GM12872 (cell line): ENCODE results near the gene KCNIP2.

ENCODE experiments used
- TF ChIP-seq, protein P1 (sequence below): IDR thresholded peaks from 3 replicates; pipeline ENCODE4 v1.5.1; 2011; ENCODE audit warnings: low read depth, mild to moderate bottlenecking, low read length, moderate library complexity; ENCODE audit not compliant: insufficient read depth

The KCNIP2 gene

DNA sequence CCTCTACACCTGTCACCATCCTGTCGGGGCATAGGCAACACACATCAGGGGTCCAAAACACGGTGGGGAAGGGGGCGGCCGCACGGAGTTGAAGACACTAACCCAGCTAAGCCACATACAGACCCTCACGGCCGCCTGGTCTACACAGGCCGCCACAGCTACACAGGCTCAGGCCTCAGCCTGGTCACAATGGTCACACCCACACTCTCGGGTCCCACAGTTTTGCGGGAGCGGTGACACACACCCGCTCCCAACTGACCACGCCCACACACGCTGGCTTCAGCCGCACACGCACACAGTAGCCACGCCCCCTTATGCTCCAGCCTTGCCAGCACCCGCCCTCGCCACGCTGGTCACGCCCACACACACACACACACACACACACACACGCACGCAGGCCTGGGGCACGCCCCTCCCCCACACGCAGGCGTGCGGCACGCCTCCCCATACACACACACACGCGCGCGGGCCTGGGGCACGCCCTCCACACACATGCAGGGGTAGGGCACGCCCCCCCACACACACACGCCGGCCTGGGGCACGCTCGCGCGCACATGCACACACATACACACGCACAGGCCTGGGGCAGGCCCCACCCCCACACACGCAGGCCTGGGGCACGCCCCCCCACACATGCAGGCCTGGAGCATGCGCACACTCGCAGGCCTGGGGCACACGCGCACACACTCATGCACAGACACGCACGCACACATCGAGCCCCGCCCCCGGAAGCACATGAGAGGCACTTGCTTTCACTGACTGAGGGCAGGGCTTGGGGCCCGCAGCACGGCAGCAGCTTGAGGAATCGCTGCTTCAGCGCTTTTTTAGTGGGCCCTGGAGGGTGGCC, 13.1 kb downstream of the KCNIP2 start:
- TF ChIP-seq, protein P1, sequence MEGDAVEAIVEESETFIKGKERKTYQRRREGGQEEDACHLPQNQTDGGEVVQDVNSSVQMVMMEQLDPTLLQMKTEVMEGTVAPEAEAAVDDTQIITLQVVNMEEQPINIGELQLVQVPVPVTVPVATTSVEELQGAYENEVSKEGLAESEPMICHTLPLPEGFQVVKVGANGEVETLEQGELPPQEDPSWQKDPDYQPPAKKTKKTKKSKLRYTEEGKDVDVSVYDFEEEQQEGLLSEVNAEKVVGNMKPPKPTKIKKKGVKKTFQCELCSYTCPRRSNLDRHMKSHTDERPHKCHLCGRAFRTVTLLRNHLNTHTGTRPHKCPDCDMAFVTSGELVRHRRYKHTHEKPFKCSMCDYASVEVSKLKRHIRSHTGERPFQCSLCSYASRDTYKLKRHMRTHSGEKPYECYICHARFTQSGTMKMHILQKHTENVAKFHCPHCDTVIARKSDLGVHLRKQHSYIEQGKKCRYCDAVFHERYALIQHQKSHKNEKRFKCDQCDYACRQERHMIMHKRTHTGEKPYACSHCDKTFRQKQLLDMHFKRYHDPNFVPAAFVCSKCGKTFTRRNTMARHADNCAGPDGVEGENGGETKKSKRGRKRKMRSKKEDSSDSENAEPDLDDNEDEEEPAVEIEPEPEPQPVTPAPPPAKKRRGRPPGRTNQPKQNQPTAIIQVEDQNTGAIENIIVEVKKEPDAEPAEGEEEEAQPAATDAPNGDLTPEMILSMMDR, result no peak

DNA sequence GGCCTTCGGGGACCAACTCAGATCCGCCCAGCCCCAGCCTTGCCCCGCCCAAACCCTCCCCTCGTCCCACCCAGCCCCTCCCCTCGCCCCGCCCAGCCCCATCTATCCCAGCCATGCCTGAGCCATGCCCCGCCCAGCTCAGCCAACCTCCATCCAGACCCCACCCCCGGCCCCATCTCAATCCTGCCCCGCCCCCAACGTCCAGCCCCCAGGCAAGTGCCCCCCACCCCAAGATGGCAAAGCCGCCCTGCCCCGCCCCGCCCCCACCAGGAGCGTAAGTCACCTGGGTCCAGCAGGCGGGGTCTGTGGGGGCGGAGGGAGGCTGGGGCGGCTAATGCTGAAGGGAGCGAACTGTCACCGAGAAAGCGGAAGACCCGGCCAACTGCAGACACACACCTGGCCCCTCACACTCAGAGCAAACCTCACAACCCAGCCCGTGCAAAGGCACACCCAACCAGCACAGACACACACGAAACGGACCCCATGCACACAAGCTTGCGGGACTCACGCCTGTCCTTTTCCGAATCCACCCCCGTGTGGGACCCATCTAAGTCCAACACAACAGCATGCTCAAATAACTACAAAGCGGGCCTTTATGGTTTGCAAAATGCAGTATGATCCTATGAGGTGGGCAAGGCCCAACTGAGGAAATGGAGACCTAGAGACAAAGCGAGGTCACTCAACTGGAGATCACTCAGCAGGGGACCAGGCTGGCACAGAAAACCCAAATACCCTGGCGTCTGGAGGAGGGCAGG, 13.9 kb downstream of the KCNIP2 start:
- TF ChIP-seq, protein P1, result no peak

DNA sequence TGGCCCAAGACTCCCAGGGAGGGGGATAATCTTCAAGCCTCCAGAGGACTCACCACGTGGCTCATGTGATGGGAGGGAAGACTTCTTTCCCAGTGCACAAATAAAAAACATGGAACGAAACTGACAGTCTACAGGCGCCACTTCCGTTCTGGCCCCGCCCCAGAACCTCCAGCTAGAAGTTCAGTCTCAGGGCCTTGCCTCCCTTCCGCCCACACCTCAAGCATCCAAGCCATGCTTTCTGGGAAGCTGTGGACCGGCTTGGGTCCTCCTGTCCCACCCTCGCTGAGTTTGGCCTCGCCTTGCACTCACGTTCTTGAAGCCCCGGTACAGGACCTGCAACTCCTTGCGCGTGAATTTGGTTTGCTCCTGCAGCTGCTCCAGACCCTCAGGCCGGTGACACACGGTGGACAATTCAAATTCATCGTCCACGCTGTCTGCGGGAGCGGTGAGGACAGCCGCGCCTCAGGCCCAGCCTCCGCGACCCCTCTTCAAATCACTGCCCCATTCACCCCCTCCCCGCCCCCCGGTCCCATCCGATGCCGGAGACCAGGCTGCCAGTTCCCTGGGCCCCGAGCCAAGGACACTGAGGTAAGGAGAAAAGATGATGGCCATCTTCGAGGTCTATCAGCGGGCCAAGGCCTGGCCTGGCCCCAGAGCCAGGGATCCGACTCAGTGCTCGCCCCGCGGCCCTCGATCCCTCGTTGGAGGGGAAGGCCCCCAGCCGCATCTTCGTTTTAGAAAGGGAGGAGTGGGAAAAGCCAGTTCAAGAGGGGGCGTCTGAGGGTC, 14.6 kb downstream of the KCNIP2 start:
- TF ChIP-seq, protein P1, result no peak

DNA sequence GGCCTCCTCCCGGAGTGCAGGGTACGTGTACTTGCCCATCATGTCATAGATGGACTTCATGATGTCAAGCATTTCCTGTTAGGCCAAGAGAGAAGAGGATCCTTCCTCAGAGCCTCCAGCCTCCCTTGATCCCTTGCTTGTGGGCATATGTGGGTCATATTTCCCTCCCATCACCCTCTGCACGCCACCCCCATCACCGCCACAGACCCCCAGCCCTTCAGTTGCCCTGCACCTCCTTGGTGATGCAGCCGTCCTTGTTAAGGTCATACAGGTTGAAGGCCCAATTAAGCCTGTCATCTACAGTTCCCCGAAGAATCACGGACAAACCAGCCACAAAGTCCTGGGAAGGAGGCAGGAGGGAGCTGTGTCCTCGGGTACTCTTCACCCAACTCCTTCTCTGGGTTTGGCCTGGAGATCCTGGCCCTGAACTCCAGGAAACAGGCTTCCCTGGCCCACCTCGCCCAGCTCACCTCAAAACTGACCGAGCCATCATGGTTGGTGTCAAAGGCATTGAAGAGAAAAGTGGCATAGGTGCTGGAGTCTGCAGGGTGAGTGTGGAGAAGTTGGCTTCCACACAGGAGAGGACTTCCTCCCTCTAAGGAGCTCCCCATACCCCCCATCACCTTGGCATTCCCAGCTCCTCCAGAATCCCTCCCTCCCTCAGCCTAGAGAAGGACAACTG, 15.5 kb downstream of the KCNIP2 start:
- TF ChIP-seq, protein P1, result no peak

DNA sequence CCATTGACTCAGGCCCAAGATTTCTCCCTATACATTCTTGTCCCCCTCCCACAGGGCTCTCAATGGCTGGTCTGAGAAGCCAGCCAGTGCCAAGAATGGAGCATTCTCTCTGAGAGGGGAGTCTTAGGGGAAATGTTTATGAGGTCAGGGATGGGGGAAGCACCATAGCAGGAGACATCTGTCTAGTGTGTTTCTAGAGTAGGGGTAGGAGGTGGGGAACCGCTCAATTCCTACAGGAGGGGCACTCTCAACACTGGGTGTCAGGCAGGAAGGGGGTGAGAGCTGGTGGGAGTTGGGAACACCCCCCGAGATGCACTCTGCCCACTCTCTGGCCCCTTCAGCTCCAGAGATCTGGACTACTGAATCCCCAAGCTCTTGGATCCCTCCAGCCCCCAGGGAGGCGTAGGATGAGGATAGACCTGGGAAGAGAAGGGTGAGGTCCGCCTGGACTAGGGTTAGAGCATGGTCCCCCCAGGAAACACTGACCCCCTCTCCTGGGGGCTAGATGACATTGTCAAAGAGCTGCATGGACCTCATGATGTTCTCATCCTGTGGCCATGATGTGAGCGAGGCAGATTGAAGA, 16.7 kb downstream of the KCNIP2 start:
- TF ChIP-seq, protein P1, result no peak

DNA sequence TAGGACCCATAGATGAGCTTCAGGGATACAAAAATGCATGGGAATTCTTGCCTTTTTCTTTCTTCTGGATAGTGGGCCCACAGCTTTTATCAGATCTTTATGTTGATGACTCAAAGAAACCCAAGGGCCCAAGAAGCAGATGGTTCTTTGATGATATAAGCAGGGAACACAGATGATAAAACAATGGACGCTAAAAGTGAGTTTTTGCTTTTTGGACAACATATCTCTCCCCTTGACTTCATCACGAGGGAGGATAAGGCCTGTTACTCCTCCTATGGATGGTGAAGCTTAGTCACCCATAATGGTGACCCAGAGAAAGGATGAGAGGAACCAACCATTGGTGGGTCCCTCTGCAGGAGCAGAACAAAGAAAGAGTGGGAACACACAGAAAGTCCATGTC, 18.9 kb downstream of the KCNIP2 start:
- TF ChIP-seq, protein P1, result no peak
